GM12872 (cell line): ENCODE measurements around the gene WDR64.

Experiments used
- TF ChIP-seq, protein P1 (sequence below): IDR thresholded peaks from 3 replicates; pipeline ENCODE4 v1.5.1; 2011; ENCODE audit warnings: low read depth, mild to moderate bottlenecking, low read length, moderate library complexity; ENCODE audit not compliant: insufficient read depth

The WDR64 gene

DNA sequence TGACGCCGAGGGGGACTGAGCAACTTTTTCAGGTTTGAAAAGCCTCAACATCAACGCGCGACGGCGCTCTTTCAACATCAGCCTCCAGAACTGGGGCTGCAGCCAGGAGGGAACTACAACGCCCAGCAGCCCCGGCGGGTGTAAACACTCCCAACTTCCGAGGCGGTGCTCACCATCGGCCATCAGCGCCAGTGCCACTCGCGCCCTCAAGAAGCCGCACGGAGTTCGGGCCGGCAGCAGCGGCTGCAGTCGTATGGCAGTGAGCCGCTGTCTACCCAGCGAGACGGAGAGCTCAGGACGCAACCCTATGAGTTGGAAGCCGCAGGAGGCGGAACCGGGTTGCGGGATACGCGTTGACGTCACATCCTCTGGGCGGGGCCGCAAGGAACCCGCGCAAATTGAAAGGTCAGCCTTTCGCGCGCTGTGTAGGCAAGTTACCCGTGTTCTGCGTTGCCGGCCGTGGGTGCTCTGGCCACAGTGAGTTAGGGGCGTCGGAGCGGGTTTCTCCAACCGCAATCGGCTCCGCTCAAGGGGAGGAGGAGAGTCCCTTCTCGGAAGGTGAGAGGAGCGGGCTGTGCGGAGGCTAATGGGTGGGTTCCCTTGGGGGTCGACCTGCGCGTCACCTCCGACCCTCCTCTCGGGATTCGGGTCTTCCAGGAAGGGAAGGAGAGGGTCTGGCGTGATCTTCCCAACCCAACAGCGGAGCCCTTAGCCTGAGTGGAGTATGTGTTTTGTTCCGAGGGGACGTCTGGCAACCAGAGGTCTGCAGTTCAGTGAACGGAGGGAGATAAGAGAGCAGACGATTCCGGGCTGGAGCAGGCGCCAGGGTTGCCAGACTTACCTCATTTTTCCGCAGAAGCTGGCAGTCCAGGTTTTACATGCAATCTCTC, 196.0 kb downstream of the WDR64 start, which contains the start of gene EXO1:
Gene EXO1, plus strand, starts transcription at position 409 of the 890 bp plus-strand sequence. CDS start 2,222 bp downstream, outside the sequence.
- TF ChIP-seq, protein P1, sequence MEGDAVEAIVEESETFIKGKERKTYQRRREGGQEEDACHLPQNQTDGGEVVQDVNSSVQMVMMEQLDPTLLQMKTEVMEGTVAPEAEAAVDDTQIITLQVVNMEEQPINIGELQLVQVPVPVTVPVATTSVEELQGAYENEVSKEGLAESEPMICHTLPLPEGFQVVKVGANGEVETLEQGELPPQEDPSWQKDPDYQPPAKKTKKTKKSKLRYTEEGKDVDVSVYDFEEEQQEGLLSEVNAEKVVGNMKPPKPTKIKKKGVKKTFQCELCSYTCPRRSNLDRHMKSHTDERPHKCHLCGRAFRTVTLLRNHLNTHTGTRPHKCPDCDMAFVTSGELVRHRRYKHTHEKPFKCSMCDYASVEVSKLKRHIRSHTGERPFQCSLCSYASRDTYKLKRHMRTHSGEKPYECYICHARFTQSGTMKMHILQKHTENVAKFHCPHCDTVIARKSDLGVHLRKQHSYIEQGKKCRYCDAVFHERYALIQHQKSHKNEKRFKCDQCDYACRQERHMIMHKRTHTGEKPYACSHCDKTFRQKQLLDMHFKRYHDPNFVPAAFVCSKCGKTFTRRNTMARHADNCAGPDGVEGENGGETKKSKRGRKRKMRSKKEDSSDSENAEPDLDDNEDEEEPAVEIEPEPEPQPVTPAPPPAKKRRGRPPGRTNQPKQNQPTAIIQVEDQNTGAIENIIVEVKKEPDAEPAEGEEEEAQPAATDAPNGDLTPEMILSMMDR, result peak; percentile 69

DNA sequence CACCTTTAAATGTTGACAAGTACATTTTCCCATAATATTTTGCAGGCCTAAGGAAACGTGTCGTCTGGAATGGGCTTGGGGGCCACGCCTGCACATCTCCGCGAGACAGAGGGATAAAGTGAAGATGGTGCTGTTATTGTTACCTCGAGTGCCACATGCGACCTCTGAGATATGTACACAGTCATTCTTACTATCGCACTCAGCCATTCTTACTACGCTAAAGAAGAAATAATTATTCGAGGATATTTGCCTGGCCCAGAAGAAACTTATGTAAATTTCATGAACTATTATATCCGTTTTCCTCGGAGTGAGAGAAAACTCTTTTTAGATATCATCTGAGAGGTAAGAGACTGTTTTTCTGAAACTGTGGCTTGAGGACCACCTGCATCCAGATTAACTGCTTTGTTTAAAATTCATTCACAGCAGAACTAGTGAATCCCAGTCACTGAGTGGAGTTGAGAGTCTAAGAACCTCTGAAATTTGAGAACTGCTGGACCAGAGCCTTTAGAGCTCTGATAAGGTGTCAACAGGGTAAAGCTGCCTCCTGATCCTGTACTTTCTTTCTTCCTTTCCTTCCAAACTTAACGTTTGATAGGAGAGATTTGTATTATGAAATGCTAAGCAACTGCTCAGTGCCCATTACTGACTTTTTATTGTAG, 196.7 kb downstream of the WDR64 start:
- TF ChIP-seq, protein P1, result no peak

DNA sequence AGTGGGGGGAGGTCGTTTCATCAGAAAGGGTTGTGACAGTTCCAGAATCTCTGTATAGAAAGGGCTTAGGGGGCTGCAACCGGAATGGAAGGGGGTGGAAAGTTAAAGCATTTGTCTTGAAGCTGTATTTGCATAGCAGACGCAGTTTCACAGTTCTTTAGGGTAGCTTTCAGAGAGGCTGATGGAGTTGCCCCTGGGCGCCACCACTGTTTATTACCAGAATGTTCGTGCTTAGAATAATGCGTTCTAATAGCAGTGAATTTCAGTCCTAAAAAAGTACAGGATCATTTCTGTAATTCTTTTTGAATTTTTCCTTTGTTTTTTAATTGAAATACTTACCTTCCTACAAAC, 197.2 kb downstream of the WDR64 start:
- TF ChIP-seq, protein P1, result no peak
